GM03348 (cell line): ENCODE results near the gene GCC2.
"Not testable (repeated sequence)": the region's sequence is repeated elsewhere in the genome, so short reads cannot be mapped to it uniquely, and the experiment has no call there.

Experiments used
- DNase-seq: peaks from one replicate; pipeline ENCODE4 v3.0.0; 2012; ENCODE audit warnings: low spot score

Gene GCC2

DNA sequence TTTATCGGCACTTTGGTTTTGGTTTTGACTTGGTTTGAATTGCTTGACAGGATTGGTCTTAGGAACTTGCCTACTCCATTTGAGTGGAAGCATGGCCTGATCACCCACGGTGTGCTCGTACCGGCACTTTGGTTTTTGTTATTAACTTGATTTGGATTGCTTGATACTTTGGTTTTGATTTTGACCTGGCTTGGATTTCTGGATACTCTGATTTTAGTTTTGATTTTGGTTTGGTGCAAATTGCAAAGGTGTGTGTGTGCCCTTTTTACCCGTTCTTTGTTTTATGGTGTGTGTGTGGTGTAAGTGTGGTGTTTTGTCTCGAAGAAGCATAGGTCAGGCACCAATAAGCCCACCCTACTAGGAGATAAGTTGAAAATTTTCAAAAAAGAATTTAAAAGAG is 75.7 kb downstream of the GCC2 start:
- DNase-seq, result not testable (repeated sequence)

DNA sequence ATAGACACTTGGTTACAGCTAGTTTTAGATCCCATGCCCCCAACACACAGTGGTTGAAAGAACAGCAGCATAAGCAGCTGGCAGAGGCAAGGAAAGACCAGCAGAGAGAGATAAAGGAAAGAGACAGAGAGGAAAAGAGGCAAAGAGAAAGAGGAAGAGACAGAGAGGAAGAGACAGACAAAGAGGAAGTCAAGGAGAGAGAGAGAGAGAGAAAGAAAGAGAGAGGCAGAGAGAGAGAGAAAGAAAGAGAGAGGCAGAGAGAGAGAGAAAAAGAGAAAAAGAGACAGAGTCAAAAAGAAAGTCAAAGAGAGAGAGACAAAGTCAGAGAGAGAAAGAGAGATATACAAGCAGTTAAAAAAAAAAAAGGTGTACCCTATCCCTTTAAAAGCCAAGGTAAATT is 76.3 kb downstream of the GCC2 start:
- not testable (repeated sequence) for DNase-seq

DNA sequence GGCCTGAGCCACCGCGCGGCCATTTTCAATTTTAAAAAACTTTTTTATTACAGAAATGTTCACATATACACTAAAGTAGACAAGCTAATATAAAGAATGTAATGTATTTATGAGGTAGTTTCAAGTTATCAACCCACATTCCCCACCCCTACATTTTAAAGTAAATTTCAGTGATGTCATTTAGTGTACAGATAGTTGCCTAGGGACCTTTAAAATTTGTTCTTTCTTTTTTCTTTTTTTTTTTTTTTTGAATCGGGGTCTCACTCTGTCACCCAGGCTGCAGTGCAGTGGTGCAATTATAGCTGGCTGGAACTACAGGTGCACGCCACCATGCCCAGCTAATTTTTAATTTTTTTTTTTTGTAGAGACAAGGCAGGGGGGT is 82.7 kb downstream of the GCC2 start:
- DNase-seq, result no peak

DNA sequence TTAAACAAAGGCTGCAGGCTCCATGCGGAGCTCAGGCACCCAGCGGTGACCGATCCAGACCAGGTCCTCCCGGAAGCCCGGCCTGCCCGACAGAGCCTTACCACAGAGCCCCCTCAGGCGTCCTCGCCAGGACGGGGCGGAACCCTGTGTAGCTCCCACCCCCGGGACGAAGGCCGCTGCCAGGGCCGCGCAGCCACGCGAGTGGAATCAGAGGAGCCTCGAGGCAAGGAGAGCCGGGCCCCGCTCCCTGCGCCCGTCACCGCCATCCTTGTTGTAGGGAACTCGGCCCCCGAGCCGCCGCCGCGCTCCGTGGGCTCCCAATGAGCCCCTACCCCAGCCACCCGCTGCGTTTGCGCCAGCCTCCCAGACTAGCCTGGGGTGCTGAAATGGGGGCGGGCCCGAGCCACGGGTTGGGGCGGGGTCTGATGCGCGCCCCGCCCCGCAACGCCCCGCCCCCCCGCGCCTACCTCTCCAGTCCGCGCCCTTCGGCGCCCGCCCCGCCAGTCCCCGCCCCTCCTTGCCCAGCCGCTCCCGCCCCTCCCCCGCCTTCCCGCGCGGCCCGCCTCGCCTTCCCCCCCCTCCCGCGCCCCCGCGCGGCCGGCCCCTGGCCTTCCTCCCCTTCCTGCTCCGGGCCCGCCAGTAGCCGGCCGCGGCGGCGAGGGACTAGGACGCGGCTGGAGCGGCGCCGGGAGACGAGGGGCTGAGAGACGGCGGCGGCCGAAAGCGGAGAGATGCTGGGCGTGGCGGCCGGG is 85.0 kb downstream of the GCC2 start, which contains the start of gene LIMS1:
TSS of gene LIMS1 (plus strand) at position 639 of the 752 bp plus-strand sequence. CDS start at position 732, 93 bp downstream.
- peak; percentile 97 for DNase-seq

DNA sequence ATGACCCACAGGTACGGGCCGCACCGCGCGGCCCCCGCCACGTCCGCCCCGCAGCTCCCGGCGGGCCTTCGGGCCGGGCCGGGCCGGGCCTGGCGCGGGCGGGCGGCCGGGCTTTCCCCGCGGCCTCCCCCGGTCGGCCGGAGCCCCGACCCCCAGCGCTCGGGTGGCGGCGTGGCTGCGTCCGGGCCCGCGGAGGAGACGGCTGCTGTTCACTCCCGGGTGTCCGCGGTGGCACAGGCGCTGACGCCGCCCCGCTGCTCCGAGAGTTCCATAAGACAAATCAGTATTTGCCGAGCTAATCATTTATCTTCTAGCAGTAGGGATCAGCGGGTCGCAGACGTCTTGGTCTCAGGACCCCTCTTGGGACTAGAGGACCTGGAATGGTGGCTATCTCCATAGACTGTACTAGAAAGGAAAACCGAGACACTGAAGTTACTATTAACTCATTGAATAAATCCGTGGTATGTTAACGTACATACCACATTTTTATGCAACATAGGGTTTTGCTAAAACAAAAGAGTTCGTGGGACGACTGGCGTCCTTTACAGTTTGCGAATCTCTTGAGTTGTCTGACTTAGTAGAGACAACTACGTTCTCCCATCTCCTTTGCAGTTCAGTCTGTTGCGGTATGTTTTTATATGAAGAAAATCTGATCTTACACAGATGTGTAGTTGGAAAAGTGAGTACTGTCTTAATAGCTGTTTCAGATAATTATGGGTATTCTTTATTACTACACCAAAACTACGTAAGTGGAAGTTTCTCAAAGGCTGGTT is 85.8 kb downstream of the GCC2 start:
- DNase-seq, result peak; percentile 48

DNA sequence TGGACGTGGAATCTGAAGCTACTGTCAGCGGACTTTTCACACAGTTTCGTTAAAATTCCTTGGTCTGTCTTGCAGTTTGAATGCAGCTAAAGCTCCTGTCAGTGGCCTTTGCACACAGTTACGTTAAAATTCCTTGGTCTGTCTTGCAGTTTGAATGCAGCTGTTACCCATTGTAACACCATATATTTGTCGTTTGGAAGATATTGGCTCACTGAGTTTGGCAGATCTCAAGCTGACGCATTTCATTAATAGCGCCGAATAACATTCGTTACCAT is 86.3 kb downstream of the GCC2 start:
- DNase-seq, result no peak

DNA sequence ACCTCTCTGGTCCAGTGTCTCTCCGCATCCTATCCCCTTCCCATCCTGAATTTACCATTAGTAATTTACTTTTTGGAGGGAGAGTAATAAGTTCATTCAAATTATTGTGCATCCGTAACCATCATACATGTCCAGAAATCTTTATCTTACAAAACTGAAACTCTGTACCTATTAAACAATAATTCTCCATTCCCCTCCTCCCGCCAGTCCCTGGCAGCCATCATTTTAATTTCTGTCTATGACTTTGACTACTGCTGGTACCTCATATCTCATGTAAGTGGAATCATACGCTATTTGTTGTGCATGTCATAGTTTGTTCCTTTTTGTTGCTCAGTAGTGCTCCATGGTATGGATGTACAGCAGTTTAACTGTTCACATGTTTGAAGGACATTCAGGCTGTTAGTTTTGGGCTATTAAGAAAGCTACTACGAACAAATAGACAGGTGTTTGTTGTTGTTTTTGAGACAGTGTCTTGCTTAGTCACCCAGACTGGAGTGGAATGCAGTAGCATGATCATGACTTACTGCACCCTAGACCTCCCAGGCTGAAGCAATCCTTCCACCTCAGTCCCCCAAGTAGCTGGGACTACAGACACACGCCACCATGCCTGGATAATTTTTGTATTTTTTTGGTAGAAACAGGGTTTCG is 87.3 kb downstream of the GCC2 start:
- DNase-seq, result no peak

DNA sequence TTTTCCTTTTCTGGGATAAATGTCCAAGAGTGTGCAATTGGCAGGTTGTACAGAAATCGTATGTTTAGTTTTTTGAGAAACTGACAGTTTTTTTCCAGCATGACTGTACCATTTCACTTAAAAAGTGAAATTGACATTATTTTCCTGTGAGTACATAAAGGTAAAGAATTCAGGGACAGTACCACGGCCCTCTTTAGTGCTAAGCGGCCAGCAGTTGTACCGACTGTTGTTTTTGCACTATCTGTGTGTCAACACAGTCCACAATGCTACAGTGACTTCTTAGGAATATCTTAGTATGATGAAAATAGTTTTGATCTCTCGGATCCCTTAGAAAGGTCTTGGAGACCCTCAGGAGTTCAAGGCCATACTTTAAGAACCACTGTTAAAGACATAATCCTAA is 87.9 kb downstream of the GCC2 start:
- no peak for DNase-seq

DNA sequence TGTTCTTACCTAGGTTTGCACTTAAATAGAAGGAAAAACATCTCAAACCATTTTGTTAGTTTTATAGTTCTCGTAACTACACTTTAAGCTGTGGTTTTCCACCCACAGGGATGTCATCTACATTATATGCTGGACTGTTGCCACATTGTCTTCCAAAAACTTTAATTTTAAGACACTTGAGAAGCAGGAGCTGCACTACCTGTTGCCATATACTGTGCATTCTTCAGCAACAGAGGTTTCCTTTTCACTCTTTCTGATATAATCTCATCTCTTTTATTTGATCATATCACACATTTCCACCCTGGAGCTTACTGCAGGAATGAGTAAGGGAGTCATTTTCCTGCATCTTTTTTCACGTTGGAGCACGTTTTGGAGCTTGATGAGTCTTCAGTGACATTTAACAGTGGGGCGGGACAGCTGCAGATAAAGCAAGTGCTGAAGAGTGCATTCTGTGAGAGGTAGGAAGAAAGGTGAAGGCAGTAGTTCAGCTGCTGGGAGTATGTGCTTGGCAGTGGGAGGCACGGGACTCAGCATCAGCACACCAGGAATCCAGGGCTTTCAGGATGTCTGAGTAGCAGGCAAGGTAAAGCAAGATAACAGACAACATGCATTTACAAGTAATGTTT is 89.1 kb downstream of the GCC2 start:
- DNase-seq, result no peak

DNA sequence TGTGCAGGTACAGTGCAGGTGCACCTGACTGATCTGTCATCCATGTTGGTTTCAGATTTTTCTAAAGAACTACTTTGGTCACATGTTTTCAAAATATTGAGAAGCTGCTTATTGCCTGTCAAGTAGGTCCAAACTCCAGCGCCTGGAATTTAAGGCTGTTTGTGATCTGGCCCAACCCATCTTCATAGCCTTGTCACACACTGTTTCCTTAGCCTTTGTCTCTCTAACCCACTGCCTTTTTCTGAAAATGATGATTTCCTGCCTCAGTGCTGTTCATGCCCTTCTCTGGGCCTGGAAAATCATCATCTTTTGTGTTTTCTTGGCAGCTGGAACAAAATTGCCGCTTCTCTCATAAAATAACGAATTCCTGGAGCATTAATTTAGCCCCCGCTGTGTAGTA is 92.4 kb downstream of the GCC2 start:
- no peak for DNase-seq

DNA sequence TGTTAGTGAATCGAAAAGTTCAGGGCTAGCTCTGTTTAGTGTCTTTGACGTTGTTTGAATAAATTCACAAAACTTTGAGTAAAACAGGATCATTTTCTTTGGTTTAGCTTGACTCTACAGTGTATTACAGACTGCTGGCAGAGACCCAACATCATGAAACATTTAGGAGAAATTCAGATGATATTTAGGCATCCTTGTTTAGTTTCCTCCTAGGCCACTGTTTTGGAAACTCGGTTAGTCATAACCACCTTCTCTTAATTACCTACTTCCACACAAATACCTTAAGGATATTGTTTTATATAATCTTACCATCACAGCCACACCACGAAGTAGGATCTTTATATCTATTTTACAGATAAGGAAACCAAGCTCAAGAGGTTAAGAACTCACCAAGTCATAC is 93.1 kb downstream of the GCC2 start:
- DNase-seq, result peak; percentile 18

DNA sequence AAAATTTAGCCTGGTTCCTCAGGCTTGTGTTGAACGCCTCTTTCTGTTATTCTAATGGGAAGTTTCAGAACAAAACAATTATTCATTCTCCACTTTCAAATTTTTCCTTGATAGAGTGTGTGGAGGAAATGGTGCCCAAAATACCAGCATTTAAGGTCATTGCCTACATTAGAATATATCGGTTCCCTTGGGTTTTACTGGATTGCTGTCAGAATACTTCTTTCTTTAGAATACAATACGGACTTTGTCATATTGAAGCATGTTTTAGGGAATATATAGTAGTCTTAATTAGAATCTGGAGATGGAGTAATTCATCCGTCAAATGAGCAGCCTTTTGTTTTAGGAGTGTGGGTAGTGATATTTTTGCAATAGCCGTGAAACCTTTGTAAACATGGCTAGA is 98.6 kb downstream of the GCC2 start:
- DNase-seq, result no peak

DNA sequence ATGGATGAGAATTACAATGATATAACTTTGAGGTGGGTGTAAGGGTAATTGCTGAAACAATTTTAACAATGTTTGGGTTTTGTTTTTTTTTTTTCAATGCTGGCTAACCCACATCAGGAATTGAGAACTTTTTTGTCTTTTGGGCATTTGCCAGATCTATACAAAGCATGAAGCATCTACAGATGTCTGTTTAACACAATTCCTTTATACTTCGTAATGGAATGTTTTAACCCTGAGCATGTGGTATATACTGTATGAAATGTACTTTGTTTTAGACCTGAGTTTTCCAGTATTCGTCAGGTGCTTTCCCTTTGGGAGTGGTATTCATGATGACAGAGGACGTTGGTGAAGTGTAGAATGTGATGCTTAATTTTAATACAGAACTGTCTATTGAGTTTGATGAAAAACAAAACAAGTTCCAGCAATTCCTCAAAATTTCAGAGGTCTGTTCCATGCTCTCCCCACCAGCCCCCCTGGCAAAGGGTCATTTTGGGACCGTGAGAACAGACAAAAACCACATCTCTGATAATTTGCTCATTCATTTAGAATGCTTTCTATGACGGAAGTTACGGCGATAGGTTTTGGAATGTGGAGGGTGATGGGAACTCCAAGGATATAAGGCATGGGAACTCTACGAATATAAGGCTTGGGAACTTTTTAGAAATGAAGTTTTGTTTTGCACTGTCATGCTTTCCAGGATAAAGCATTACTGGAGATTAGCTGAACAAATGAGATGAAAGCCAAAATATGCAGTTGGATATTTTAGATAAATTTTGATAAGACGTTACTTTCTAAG is 99.4 kb downstream of the GCC2 start:
- no peak for DNase-seq

DNA sequence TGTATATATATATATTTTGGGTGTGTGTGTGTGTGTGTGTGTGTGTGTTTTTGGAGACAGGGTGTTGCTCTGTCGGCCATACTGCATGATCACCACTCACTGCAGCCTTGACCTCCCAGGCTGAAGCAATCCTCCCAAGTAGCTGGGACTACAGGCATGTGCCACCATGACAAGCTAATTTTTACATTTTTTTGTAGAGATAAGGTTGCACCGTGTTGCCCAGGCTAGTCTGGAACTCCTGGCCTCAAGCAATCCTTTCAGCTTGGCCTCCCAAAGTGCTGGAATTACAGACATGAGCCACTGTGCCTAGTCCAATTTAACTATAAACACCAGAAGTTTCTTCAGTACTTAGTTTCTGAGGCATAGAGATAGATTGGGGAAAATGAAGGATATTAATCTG is 103.6 kb downstream of the GCC2 start:
- DNase-seq, result no peak

DNA sequence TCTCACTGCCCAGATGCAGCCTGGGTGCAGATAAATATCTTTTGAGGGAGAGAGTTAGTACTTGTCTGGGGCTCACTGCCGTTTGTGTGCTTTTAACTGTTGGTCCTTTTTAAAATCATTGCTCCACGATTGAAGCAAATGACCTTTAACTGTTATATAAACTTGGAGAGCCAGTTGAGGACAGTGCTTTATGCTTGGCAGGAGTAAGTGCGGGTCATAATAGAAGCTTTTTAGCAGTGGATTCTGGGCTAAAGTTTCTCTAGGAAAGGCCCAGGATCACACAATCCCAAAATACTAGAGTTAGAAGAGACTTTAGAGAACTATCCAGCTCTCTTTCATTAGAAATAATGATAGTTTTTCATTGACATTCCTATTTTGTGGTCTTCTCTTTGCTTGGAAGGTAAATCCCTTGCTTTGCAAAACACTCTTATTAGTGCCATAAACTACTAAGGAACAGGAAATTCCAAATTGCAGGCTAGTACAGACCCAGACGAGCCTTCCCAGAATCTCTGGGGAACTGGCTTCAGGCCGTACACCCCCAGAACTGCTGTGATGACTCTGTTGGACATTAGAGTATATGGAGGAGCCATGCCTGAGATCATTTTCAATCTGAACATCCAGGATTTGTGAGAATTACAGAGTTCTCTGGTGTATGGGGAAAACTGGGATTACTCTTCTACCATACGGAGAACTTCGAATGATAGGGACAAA is 104.4 kb downstream of the GCC2 start:
- DNase-seq, result no peak

DNA sequence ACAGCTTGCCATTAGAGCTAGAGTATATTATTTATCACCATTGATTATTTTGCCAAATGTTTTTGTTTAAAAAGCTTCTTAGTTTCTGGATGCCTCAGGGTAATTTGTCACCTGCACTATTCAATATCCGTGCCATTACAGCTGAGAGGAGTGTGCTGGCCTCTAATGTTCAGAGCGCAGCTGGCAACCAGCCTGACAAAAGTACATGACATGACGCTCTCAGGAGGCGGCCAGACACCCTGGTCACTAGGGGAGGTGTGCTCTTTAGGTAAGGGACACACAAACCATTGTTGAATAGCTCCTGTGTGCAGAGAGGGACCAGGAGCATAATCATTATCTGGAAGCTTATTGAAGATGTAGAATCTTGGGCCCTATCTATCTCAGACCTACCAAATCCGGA is 105.5 kb downstream of the GCC2 start:
- DNase-seq, result no peak

DNA sequence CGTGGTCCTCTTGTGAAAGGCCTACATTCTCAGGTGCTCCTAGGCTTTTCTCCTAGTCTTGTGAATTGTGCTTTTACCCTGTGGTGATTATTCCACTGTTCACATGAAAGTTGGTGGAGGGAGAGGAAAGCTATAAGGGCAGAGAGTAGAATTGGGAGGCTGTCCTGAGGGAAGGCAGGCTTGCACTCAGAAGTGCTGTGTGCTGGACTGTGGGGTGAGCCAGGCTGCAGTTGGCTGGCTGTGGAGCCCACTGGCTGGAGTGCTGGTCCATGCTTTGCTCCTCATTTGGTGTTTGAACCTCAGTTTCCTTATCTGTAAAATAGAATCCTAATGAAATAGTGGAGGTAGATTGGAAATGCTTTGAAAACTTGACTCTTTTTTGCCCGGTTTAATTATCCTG is 106.6 kb downstream of the GCC2 start:
- DNase-seq, result no peak

DNA sequence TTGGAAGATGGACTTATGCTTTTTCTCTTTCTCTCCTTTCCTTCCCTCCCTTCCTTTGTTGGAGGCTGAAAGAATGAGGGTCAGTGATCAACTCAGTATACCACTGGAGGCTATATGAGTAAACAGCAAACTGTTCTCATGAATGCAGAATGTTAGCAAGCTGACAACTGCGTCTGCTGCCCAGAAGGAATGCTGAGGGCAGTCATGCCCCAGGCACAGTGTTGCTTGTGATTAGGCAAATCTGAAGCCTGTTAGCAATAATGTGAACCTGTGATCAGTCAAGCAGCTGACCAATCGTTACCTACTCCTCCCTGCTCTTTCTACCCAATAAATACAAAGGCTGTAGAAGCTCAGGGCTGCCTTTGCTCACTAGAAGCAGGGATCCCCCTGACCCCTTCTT is 107.6 kb downstream of the GCC2 start:
- not testable (repeated sequence) for DNase-seq
